IMR-90 (cell line): ENCODE results near the gene IGF1R. TPM values are rescaled to one million over a fixed set of nuclear protein-coding genes. Genes with fewer than 3 reads are reported as not detected.

Experiments used
- ATAC-seq: fragments of 200-7000 bp; cut with Tn5 transposase; 2 replicates; pipeline ENCODE4 v1.9.1; 2020; ENCODE audit warnings: low read depth, mild to moderate bottlenecking, moderate library complexity
- BruUV-seq: library from RNA; stranded (reverse); fragments of 400-500 nt; replicated peaks from 2 replicates; lab custom pipeline; 2021; lab: Mats Ljungman, UMichigan
- CTCF ChIA-PET: fragments of 300-600 bp; formaldehyde crosslinking; extraction: SDS; loops from one replicate; lab custom pipeline; 2021; ENCODE audit warnings: antibody characterized with exemption; lab: Yijun Ruan, JAX
- POLR2A ChIA-PET: fragments of 300-600 bp; sonication (Branson Sonifier 250); formaldehyde crosslinking; loops from one replicate; lab custom pipeline; 2022; ENCODE audit warnings: antibody characterized with exemption; ENCODE audit not compliant: unreplicated experiment; lab: Charles Lee
- DNase-seq: peaks from one replicate; pipeline ENCODE4 v3.0.0; 2013
- H2AFZ ChIP-seq: replicated peaks from 2 replicates; pipeline ENCODE3; 2013; ENCODE audit warnings: low read length, mild to moderate bottlenecking; ENCODE audit not compliant: poor library complexity
- H2AK5ac ChIP-seq: 2 replicates; pipeline ENCODE4 v1.6.1; 2013; ENCODE audit warnings: low read depth, low read length, inconsistent platforms
- H2AK9ac ChIP-seq: replicated peaks from 2 replicates; pipeline ENCODE3; 2013; ENCODE audit warnings: mild to moderate bottlenecking, low read depth, low read length, moderate library complexity; ENCODE audit not compliant: poor library complexity
- H2BK120ac ChIP-seq: 2 replicates; pipeline ENCODE4 v1.6.1; 2013; ENCODE audit warnings: low read depth, low read length, inconsistent platforms
- H2BK15ac ChIP-seq: 3 replicates; pipeline ENCODE4 v1.6.1; 2013; ENCODE audit warnings: low read depth, low read length, inconsistent platforms
- H2BK20ac ChIP-seq: 2 replicates; pipeline ENCODE4 v1.6.1; 2013; ENCODE audit warnings: low read depth, mild to moderate bottlenecking, inconsistent platforms, low read length, moderate library complexity
- H2BK5ac ChIP-seq: 2 replicates; pipeline ENCODE4 v1.6.1; 2013; ENCODE audit warnings: mild to moderate bottlenecking, low read depth, low read length, inconsistent platforms; ENCODE audit not compliant: poor library complexity, severe bottlenecking
- H3K14ac ChIP-seq: replicated peaks from 2 replicates; pipeline ENCODE4 v1.6.1; 2013; ENCODE audit warnings: low read depth, low read length, inconsistent platforms
- H3K18ac ChIP-seq: 2 replicates; pipeline ENCODE4 v1.6.1; 2013; ENCODE audit warnings: low read depth, low read length, control low read depth
- H3K23ac ChIP-seq: 2 replicates; pipeline ENCODE4 v1.6.1; 2013; ENCODE audit warnings: low read depth, low read length, inconsistent platforms
- H3K27ac ChIP-seq: 2 replicates; pipeline ENCODE4 v1.5.1; 2013; ENCODE audit warnings: mild to moderate bottlenecking, control low read depth, low read length; ENCODE audit not compliant: insufficient read depth
- H3K27me3 ChIP-seq: 2 replicates; pipeline ENCODE4 v1.6.1; 2013; ENCODE audit warnings: low read length; ENCODE audit not compliant: control insufficient read depth, insufficient read depth
- H3K36me3 ChIP-seq: 2 replicates; pipeline ENCODE4 v1.6.1; 2013; ENCODE audit warnings: low read length, mixed read lengths; ENCODE audit not compliant: control insufficient read depth, insufficient read depth
- H3K4ac ChIP-seq: 2 replicates; pipeline ENCODE4 v1.6.1; 2013; ENCODE audit warnings: low read depth, low read length, inconsistent platforms
- H3K4me1 ChIP-seq: 2 replicates; pipeline ENCODE4 v1.6.1; 2013; ENCODE audit warnings: low read length, mixed read lengths; ENCODE audit not compliant: control insufficient read depth, insufficient read depth
- H3K4me2 ChIP-seq: 2 replicates; pipeline ENCODE4 v1.6.1; 2013; ENCODE audit warnings: low read depth, mild to moderate bottlenecking, control low read depth, low read length, moderate library complexity
- H3K4me3 ChIP-seq: 2 replicates; pipeline ENCODE4 v1.5.1; 2013; ENCODE audit warnings: low read depth, mild to moderate bottlenecking, control low read depth, low read length, moderate library complexity; ENCODE audit not compliant: insufficient read depth
- H3K56ac ChIP-seq: 2 replicates; pipeline ENCODE4 v1.6.1; 2013; ENCODE audit warnings: low read length, inconsistent platforms; ENCODE audit not compliant: insufficient read depth; ENCODE audit errors: extremely low read depth
- H3K79me1 ChIP-seq, 2 experiments: 2 replicates each; pipeline ENCODE4 v1.6.1; 2013; ENCODE audit warnings: low read length in 2 of 2, inconsistent platforms in 1 of 2, low read depth in 1 of 2
- H3K9ac ChIP-seq: 2 replicates; pipeline ENCODE4 v1.6.1; 2013; ENCODE audit warnings: low read depth, low read length, control low read depth
- H3K9me1 ChIP-seq: 2 replicates; pipeline ENCODE4 v1.6.1; 2013; ENCODE audit warnings: low read length, inconsistent platforms; ENCODE audit not compliant: insufficient read depth
- H3K9me3 ChIP-seq: 2 replicates; pipeline ENCODE4 v1.6.1; 2013; ENCODE audit warnings: low read length; ENCODE audit not compliant: control insufficient read depth, insufficient read depth
- H4K20me1 ChIP-seq: 2 replicates; pipeline ENCODE4 v1.6.1; 2013; ENCODE audit warnings: low read length, inconsistent platforms; ENCODE audit not compliant: insufficient read depth
- H4K5ac ChIP-seq: 2 replicates; pipeline ENCODE4 v1.6.1; 2013; ENCODE audit warnings: mild to moderate bottlenecking, low read depth, low read length, control low read depth
- H4K8ac ChIP-seq, 2 experiments: 2 replicates each; pipeline ENCODE4 v1.6.1; 2013; ENCODE audit warnings: low read depth in 2 of 2, low read length in 2 of 2, control low read depth in 1 of 2, inconsistent platforms in 1 of 2
- H4K91ac ChIP-seq: 2 replicates; pipeline ENCODE4 v1.6.1; 2013; ENCODE audit warnings: low read depth, low read length, inconsistent platforms; ENCODE audit not compliant: insufficient read depth
- CHD1 ChIP-seq: IDR thresholded peaks from 2 replicates; pipeline ENCODE4 v1.6.1; 2012; ENCODE audit warnings: low read depth, low read length, improper control_type of control experiment
- MAZ ChIP-seq: IDR thresholded peaks from 2 replicates; pipeline ENCODE4 v1.6.1; 2012; ENCODE audit warnings: low read depth, mild to moderate bottlenecking, low read length, improper control_type of control experiment, moderate library complexity, borderline replicate concordance
- NFE2L2 ChIP-seq: fragments of 150-350 bp; IDR thresholded peaks from 2 replicates; pipeline ENCODE4 v1.6.1; 2016; ENCODE audit warnings: low read depth, mild to moderate bottlenecking, low read length
- RAD21 ChIP-seq: IDR thresholded peaks from 2 replicates; pipeline ENCODE4 v1.6.1; 2012; ENCODE audit warnings: low read length, improper control_type of control experiment
- WGBS, 2 experiments: methylation state at CpG; one replicate each; pipeline versions ENCODE4 v1.1.5 to v1.1.7; 2013; ENCODE audit warnings: missing lambda C conversion rate in 2 of 2; ENCODE audit not compliant: insufficient read length in 1 of 2; ENCODE audit errors: extremely low coverage in 2 of 2; 5-methylcytosine and 5-hydroxymethylcytosine counted together
- dilution Hi-C: fragments of 300-500 bp; cut with HindIII; formaldehyde crosslinking; loops from one replicate; pipeline ENCODE4 v1.14.3; 2018; ENCODE audit warnings: low sequenced_read_pairs; ENCODE audit not compliant: unreplicated experiment
- in situ Hi-C: fragments of 300-500 bp; cut with MboI; formaldehyde crosslinking; loops from 3 replicates; pipeline ENCODE4 v1.14.3; 2019; ENCODE audit warnings: low sequenced_read_pairs, inconsistent platforms, mixed read lengths
- intact Hi-C: fragments of 100-400 bp; cut with micrococcal nuclease; formaldehyde crosslinking; loops from 2 replicates; pipeline ENCODE4 v1.10.0; 2022
- polyA plus RNA-seq, 3 experiments: library from polyadenylated mRNA; depleted of rRNA; stranded (reverse); fragments of >200 nt; gene quantifications; 2 replicates each; pipeline ENCODE4 v1.2.3, GENCODE V29; 2012; ENCODE audit warnings: low replicate concordance in 1 of 3
- total RNA-seq: library from RNA; depleted of rRNA; stranded (reverse); fragments of >200 nt; gene quantifications from 2 replicates; pipeline ENCODE4 v1.2.3, GENCODE V29; 2012
- TF ChIP-seq, protein P1 (sequence below): conservative IDR thresholded peaks from 2 replicates; pipeline ENCODE4 v1.5.1; 2012; ENCODE audit warnings: mild to moderate bottlenecking, low read depth, low read length, improper control_type of control experiment

IGF1R gene
- total and polyA plus RNA-seq, 2 of the 4 experiments (the other 2 are of a cell fraction): 24.0 to 24.9 TPM

DNA sequence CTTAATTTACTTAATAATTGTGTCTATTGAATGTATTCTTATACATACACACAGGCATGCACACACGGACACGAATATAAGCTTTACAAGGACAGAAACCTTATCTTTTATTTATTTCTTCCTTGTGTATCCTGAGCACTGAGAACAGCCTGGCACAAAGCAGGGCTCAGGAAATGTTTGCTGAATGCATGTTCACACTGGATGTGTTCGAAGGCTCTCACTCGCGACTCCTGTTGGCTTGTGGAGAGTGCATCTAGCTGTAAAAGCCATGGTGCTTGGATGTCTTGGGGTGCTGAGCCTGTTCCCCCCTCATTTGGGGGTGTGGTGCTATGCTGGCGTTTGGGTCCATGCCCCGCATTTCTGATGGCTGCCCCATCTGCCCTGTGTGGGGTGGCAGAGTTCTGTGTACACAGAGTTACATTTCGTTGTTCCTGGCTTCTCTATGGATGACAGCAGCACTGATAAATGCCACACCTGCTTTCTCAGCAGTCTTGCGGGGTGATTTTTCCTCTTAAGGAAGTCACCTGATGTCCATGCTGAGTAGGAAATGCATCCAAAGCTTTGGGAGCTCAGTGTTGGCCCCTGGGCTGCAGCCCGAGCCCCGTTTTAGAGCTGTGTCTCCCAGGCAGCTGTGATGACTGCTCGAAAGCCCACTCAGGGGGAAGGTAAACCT is 148.5 kb downstream of the IGF1R start (continued):
- TF ChIP-seq MAZ: no peak

DNA sequence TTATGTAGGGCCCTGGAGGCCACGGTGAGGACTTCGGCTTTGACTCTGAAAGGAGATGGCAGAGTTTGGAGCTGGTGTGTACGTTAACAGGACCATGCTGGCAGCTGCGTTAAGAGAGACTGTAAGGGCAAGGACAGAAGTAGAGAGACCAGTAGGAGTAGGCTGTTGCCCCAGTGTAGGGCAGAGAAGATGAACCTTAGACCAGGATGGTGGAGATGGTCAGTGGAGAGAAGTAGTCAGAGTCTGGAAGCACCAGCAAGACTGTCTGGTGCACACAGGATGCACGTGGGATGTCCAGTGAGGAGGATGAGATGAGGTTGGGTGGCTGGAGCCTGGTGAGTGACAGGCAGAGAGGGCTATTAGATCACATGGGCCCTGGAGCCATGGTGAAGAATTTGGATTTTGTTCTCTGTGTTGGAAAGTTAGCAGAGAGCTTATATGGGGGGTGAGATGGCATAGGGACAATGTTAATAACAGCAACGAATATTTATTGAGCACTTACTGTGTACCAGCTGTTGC is 150.1 kb downstream of the IGF1R start:
- H3K4me2 ChIP-seq: no peak overlapping the region
- no peak overlapping the region for H3K56ac ChIP-seq
- DNase-seq (no peak), ATAC-seq (no peak)
- 0 out of 2 replicates have a peak overlapping the region, but pooled peaks have one; percentile 34 for H3K14ac ChIP-seq
- 93% methylated on average over 5 of the region's 6 CpGs; no CpG with 5 or more reads in 1 of the 2 experiments for WGBS, 2 experiments
- H3K36me3 ChIP-seq: no peaks in the 10 kb centered on the region
- no peak overlapping the region for H2BK120ac ChIP-seq
- in situ Hi-C loops (loop anchor here (25.0 kb wide), 1 partner anchor 114 kb away; no protein-coding TSS in a partner anchor), dilution Hi-C loops (no loop called here), intact Hi-C loops (no loop called here)
- CTCF ChIA-PET: interaction anchor here (0.8 to 1.0 kb wide), 2 partner anchors 19 to 53 kb away, joined by 4 read pairs; no protein-coding TSS in a partner anchor
- H3K9ac ChIP-seq: no peak overlapping the region
- no peak overlapping the region for H2AK9ac ChIP-seq
- H3K79me1 ChIP-seq: peaks cover 65 to 93% of the 10 kb centered on the region in 2 experiments
- no peak overlapping the region for H2BK20ac ChIP-seq
- peaks cover 45% of the 10 kb centered on the region for H3K9me1 ChIP-seq
- H2BK5ac ChIP-seq: no peak overlapping the region
- peaks cover 95% of the 10 kb centered on the region for H4K20me1 ChIP-seq
- H3K9me3 ChIP-seq: no peaks in the 10 kb centered on the region
- H2AFZ ChIP-seq: no peak overlapping the region
- no peak for TF ChIP-seq NFE2L2
- no peak for TF ChIP-seq RAD21
- TF ChIP-seq, protein P1, sequence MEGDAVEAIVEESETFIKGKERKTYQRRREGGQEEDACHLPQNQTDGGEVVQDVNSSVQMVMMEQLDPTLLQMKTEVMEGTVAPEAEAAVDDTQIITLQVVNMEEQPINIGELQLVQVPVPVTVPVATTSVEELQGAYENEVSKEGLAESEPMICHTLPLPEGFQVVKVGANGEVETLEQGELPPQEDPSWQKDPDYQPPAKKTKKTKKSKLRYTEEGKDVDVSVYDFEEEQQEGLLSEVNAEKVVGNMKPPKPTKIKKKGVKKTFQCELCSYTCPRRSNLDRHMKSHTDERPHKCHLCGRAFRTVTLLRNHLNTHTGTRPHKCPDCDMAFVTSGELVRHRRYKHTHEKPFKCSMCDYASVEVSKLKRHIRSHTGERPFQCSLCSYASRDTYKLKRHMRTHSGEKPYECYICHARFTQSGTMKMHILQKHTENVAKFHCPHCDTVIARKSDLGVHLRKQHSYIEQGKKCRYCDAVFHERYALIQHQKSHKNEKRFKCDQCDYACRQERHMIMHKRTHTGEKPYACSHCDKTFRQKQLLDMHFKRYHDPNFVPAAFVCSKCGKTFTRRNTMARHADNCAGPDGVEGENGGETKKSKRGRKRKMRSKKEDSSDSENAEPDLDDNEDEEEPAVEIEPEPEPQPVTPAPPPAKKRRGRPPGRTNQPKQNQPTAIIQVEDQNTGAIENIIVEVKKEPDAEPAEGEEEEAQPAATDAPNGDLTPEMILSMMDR: no peak
- TF ChIP-seq CHD1: no peak
- no peak overlapping the region for H3K4ac ChIP-seq
- H2AK5ac ChIP-seq: peak overlapping the region; percentile 23; the same call in 1 of the 2 replicates
- no peak overlapping the region for H4K91ac ChIP-seq
- no peak overlapping the region for H4K5ac ChIP-seq
- 0 out of 4 replicates have a peak overlapping the region, but pooled peaks of 1 of the 2 experiments have one; percentile 23 for H4K8ac ChIP-seq
- peaks cover 27% of the 10 kb centered on the region for H3K4me1 ChIP-seq
- no TSS peak for BruUV-seq
- POLR2A ChIA-PET: no interaction called here
- no peak overlapping the region for H3K27ac ChIP-seq
- H3K4me3 ChIP-seq: no peak overlapping the region
- H2BK15ac ChIP-seq: no peak overlapping the region; the same call in 2 of the 3 replicates
- H3K27me3 ChIP-seq: no peaks in the 10 kb centered on the region
- H3K18ac ChIP-seq: no peak overlapping the region
- 0 out of 2 replicates have a peak overlapping the region, but pooled peaks have one; percentile 41 for H3K23ac ChIP-seq
